GM12878 (cell line): Measurements from ENCODE around the gene CD82. TPM values are rescaled to one million over a fixed set of nuclear protein-coding genes. Genes with fewer than 3 reads are reported as not detected.

Experiments
- CBX5 ChIP-seq: sonication (generic); IDR thresholded peaks from 2 replicates; pipeline ENCODE4 v1.6.1; 2016; ENCODE audit warnings: low read depth, moderate library complexity, mild to moderate bottlenecking, inconsistent platforms
- ESRRA ChIP-seq: IDR thresholded peaks from 2 replicates; pipeline ENCODE4 v1.6.1; 2012; ENCODE audit warnings: mild to moderate bottlenecking, low read length, improper control_type of control experiment
- FOXM1 ChIP-seq: IDR thresholded peaks from 2 replicates; pipeline ENCODE4 v1.6.1; 2012; ENCODE audit warnings: low read depth, mild to moderate bottlenecking, inconsistent platforms, low read length, moderate library complexity
- HDAC2 ChIP-seq: fragments of 200-600 bp; sonication (generic); IDR thresholded peaks from 2 replicates; pipeline ENCODE4 v1.6.1; 2017
- HDGF ChIP-seq: fragments of 450-650 bp; IDR thresholded peaks from 2 replicates; pipeline ENCODE4 v1.6.1; 2016; ENCODE audit warnings: antibody characterized with exemption
- NFYB ChIP-seq: IDR thresholded peaks from 2 replicates; pipeline ENCODE4 v1.6.1; 2011; ENCODE audit warnings: low read depth, mild to moderate bottlenecking, low read length, improper control_type of control experiment, moderate library complexity; ENCODE audit not compliant: insufficient read depth
- NR2F1 ChIP-seq: fragments of 450-650 bp; conservative IDR thresholded peaks from 2 replicates; pipeline ENCODE4 v1.6.1; 2017; ENCODE audit warnings: mild to moderate bottlenecking
- RUNX3 ChIP-seq: IDR thresholded peaks from 2 replicates; pipeline ENCODE4 v1.6.1; 2012; ENCODE audit warnings: low read length, inconsistent platforms
- SIN3A ChIP-seq: IDR thresholded peaks from 2 replicates; pipeline ENCODE4 v1.6.1; 2012; ENCODE audit warnings: low read depth, low read length, improper control_type of control experiment
- SREBF2 ChIP-seq: IDR thresholded peaks from 2 replicates; pipeline ENCODE4 v1.6.1; 2012; ENCODE audit warnings: mild to moderate bottlenecking, low read length
- TCF12 ChIP-seq: IDR thresholded peaks from 2 replicates; pipeline ENCODE4 v1.6.1; 2011; ENCODE audit warnings: low read depth, mild to moderate bottlenecking, low read length
- ZNF207 ChIP-seq: fragments of 450-650 bp; IDR thresholded peaks from 2 replicates; pipeline ENCODE4 v1.6.1; 2014; ENCODE audit warnings: antibody characterized with exemption, mild to moderate bottlenecking, borderline replicate concordance
- ZNF592 ChIP-seq: fragments of 450-650 bp; IDR thresholded peaks from 2 replicates; pipeline ENCODE4 v1.6.1; 2017; ENCODE audit warnings: mild to moderate bottlenecking, moderate library complexity
- polyA plus RNA-seq, 11 experiments: library from polyadenylated mRNA; depleted of rRNA in 4 of 11; unstranded in 6 of 11; stranded (reverse) in 5 of 11; fragments of >200 nt; fragmentation: Nextera tagmentation in 4 of 11; fragmentation: Illumina TruSeq in 1 of 11; extraction: Ambion mirVana in 4 of 11; extraction: Trizol in 1 of 11; gene quantifications; 1 replicate in 1 of 11; 2 replicates in 10 of 11; pipeline versions ENCODE4 v1.2.1 to v1.2.3, GENCODE V29; 2011 to 2016; ENCODE audit warnings: inconsistent platforms in 2 of 11, missing spikeins in 2 of 11, low read depth in 1 of 11
- total RNA-seq, 4 experiments: library from RNA; depleted of rRNA in 3 of 4; stranded (reverse); fragments of >200 nt in 3 of 4; fragmentation: Illumina TruSeq in 1 of 4; extraction: Trizol in 1 of 4; gene quantifications; 2 replicates each; pipeline versions ENCODE4 v1.2.1 to v1.2.3, GENCODE V29; 2013 to 2021
- TF ChIP-seq, protein P1 (sequence below), 3 experiments: IDR thresholded peaks in 2 of 3; conservative IDR thresholded peaks in 1 of 3; 2 replicates each; pipeline ENCODE4 v1.5.1; 2011; ENCODE audit warnings: low read depth in 3 of 3, low read length in 3 of 3, mild to moderate bottlenecking in 3 of 3, control low read depth in 2 of 3, moderate library complexity in 2 of 3, inconsistent platforms in 1 of 3, mixed read lengths in 1 of 3; ENCODE audit not compliant: control insufficient read depth in 2 of 3, insufficient read depth in 1 of 3; ENCODE audit errors: extremely low read depth in 1 of 3
- TF ChIP-seq, protein P2 (sequence below): fragments of 450-650 bp; IDR thresholded peaks from 2 replicates; pipeline ENCODE4 v1.6.1; 2017; ENCODE audit warnings: mild to moderate bottlenecking
- TF ChIP-seq, protein P3 (sequence below): IDR thresholded peaks from 2 replicates; pipeline ENCODE4 v1.6.1; 2012; ENCODE audit warnings: mild to moderate bottlenecking, low read depth, low read length

CD82 gene
- total and polyA plus RNA-seq, 10 of the 15 experiments (the other 5 are each of a cell fraction or from before 2014, with no cell fraction given) = 5.2 to 180 (median 84.7) TPM

DNA sequence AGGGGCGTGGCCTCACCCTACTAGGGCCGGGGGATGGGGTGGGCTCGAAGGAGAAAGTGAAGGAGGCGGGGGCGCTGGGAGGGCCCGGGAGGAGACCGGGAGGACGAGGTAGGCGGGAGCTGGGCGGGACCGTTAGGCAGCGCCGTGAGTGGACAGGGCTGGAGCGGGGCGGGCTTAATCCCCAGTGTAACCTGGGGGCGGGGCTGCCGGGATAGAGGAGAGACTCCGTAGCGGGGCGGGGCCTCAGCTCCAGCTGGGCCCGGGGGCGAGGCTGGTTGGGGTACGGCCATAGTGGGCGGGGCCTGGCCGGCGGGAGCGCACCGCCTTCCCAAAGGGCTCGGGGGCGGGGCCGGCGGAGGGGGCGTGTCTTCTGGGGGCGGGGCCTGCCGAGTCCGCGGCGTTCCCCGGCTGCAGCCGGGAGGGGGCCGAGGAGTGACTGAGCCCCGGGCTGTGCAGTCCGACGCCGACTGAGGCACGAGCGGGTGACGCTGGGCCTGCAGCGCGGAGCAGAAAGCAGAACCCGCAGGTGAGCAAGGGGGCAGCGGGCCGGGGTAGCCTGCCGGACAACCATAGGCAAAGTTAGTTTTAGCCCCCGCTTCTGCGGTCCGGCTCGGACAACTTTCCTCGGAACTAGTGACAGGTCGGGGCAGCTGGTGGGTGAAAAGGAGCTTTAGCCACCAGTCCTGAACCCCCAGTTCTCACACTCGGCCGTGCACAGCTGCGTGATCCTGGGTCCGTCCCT, at the start of gene CD82 (continued):
- TF ChIP-seq ZNF592 (no peak), ZNF207 (no peak), CBX5 (0 out of 2 replicates have a peak, but pooled peaks have one; percentile 29), RUNX3 (0 out of 2 replicates have a peak, but pooled peaks have one; percentile 4), NFYB (peak; percentile 52; the same call in 1 of the 2 replicates), TCF12 (0 out of 2 replicates have a peak, but pooled peaks have one; percentile 8), ESRRA (no peak), HDGF (0 out of 2 replicates have a peak, but pooled peaks have one; percentile 28), FOXM1 (no peak), SREBF2 (no peak), SIN3A (0 out of 2 replicates have a peak, but pooled peaks have one; percentile 44), HDAC2 (no peak), NR2F1 (peak; percentile 30; the same call in 1 of the 2 replicates)
- TF ChIP-seq, protein P1, sequence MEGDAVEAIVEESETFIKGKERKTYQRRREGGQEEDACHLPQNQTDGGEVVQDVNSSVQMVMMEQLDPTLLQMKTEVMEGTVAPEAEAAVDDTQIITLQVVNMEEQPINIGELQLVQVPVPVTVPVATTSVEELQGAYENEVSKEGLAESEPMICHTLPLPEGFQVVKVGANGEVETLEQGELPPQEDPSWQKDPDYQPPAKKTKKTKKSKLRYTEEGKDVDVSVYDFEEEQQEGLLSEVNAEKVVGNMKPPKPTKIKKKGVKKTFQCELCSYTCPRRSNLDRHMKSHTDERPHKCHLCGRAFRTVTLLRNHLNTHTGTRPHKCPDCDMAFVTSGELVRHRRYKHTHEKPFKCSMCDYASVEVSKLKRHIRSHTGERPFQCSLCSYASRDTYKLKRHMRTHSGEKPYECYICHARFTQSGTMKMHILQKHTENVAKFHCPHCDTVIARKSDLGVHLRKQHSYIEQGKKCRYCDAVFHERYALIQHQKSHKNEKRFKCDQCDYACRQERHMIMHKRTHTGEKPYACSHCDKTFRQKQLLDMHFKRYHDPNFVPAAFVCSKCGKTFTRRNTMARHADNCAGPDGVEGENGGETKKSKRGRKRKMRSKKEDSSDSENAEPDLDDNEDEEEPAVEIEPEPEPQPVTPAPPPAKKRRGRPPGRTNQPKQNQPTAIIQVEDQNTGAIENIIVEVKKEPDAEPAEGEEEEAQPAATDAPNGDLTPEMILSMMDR (IDR thresholded peaks at IDR 0.05 in 2 of 3, conservative IDR thresholded peaks at IDR 0.05 in 1 of 3; ENCODE audit: control insufficient read depth in 2 of 3, extremely low read depth in 1 of 3, insufficient read depth in 1 of 3, low read depth in 3 of 3, low read length in 3 of 3) = peak in 2 of 3 experiments; percentile 17 to 32; a peak in 2 of 6 replicates
- TF ChIP-seq, protein P2, sequence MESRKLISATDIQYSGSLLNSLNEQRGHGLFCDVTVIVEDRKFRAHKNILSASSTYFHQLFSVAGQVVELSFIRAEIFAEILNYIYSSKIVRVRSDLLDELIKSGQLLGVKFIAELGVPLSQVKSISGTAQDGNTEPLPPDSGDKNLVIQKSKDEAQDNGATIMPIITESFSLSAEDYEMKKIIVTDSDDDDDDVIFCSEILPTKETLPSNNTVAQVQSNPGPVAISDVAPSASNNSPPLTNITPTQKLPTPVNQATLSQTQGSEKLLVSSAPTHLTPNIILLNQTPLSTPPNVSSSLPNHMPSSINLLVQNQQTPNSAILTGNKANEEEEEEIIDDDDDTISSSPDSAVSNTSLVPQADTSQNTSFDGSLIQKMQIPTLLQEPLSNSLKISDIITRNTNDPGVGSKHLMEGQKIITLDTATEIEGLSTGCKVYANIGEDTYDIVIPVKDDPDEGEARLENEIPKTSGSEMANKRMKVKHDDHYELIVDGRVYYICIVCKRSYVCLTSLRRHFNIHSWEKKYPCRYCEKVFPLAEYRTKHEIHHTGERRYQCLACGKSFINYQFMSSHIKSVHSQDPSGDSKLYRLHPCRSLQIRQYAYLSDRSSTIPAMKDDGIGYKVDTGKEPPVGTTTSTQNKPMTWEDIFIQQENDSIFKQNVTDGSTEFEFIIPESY = no peak
- TF ChIP-seq, protein P3, sequence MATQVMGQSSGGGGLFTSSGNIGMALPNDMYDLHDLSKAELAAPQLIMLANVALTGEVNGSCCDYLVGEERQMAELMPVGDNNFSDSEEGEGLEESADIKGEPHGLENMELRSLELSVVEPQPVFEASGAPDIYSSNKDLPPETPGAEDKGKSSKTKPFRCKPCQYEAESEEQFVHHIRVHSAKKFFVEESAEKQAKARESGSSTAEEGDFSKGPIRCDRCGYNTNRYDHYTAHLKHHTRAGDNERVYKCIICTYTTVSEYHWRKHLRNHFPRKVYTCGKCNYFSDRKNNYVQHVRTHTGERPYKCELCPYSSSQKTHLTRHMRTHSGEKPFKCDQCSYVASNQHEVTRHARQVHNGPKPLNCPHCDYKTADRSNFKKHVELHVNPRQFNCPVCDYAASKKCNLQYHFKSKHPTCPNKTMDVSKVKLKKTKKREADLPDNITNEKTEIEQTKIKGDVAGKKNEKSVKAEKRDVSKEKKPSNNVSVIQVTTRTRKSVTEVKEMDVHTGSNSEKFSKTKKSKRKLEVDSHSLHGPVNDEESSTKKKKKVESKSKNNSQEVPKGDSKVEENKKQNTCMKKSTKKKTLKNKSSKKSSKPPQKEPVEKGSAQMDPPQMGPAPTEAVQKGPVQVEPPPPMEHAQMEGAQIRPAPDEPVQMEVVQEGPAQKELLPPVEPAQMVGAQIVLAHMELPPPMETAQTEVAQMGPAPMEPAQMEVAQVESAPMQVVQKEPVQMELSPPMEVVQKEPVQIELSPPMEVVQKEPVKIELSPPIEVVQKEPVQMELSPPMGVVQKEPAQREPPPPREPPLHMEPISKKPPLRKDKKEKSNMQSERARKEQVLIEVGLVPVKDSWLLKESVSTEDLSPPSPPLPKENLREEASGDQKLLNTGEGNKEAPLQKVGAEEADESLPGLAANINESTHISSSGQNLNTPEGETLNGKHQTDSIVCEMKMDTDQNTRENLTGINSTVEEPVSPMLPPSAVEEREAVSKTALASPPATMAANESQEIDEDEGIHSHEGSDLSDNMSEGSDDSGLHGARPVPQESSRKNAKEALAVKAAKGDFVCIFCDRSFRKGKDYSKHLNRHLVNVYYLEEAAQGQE = no peak
